NCI-H146 treated with DMSO at 0.1 percent for 48 hours (cell line): ENCODE measurements around the gene AMIGO1.
"Not testable (repeated sequence)": the region's sequence is repeated elsewhere in the genome, so short reads cannot be mapped to it uniquely, and the experiment has no call there.

Experiments used
- DNase-seq: peaks from one replicate; lab custom pipeline; 2025; ENCODE audit not compliant: unreplicated experiment; lab: John Stamatoyannopoulos, UW

Gene AMIGO1

GRCh38 chr1:109484519-109484975 is 25.0 kb downstream of the AMIGO1 start:
- DNase-seq = no peak

- peak; percentile 72 for DNase-seq
These were observed 25.6 kb downstream of the AMIGO1 start, which contains the start of gene ATXN7L2 for GRCh38 chr1:109483672-109484518. Gene ATXN7L2, plus strand, starts transcription at chr1:109483905. Its CDS starts 49 bp downstream, at chr1:109483954.

- peak; percentile 72 for DNase-seq
These were observed 26.5 kb downstream of the AMIGO1 start for GRCh38 chr1:109482791-109483671.

GRCh38 chr1:109482242-109482641 is 27.3 kb downstream of the AMIGO1 start:
- no peak for DNase-seq

GRCh38 chr1:109481646-109482045 is 27.9 kb downstream of the AMIGO1 start:
- no peak for DNase-seq

GRCh38 chr1:109479901-109480300 is 29.6 kb downstream of the AMIGO1 start:
- no peak for DNase-seq

GRCh38 chr1:109479311-109479710 is 30.2 kb downstream of the AMIGO1 start:
- no peak for DNase-seq

- DNase-seq = no peak
These were observed 30.7 kb downstream of the AMIGO1 start for GRCh38 chr1:109478806-109479205.

- no peak for DNase-seq
These were observed 31.7 kb downstream of the AMIGO1 start for GRCh38 chr1:109477821-109478220.

GRCh38 chr1:109476825-109477224 is 32.7 kb downstream of the AMIGO1 start:
- DNase-seq = no peak

GRCh38 chr1:109475261-109475660 is 34.3 kb downstream of the AMIGO1 start:
- DNase-seq = no peak

GRCh38 chr1:109474697-109475096 is 34.8 kb downstream of the AMIGO1 start:
- DNase-seq = no peak

GRCh38 chr1:109473284-109474057 is 36.1 kb downstream of the AMIGO1 start:
- not testable (repeated sequence) for DNase-seq

- no peak for DNase-seq
These were observed 36.7 kb downstream of the AMIGO1 start for GRCh38 chr1:109472779-109473178.

GRCh38 chr1:109470245-109470644 is 39.3 kb downstream of the AMIGO1 start:
- DNase-seq = no peak

- no peak for DNase-seq
These were observed 40.6 kb downstream of the AMIGO1 start for GRCh38 chr1:109468903-109469302.

- DNase-seq = no peak
These were observed 41.5 kb downstream of the AMIGO1 start for GRCh38 chr1:109468061-109468460.

GRCh38 chr1:109467301-109467777 is 42.2 kb downstream of the AMIGO1 start:
- DNase-seq = no peak

GRCh38 chr1:109466452-109467300 is 42.9 kb downstream of the AMIGO1 start, which contains the start of gene SYPL2:
Gene SYPL2, plus strand, starts transcription at chr1:109466546. Its CDS starts 298 bp downstream, at chr1:109466844.
- no peak for DNase-seq

- DNase-seq = no peak
These were observed 43.4 kb downstream of the AMIGO1 start for GRCh38 chr1:109466125-109466451.
